Liver (tissue), 9 donors: ENCODE results near the gene SLC35E1. TPM values are rescaled to one million over a fixed set of nuclear protein-coding genes. Genes with fewer than 3 reads are reported as not detected.

Experiments used
- DNase-seq: peaks from one replicate; pipeline ENCODE4 v3.0.0-alpha.2; 2017; ENCODE audit warnings: low spot score
- H3K27ac ChIP-seq, 2 donors: one replicate each; pipeline ENCODE4 v1.7.0; 2013; ENCODE audit warnings: inconsistent platforms in 2 of 2, low read length in 2 of 2, control low read depth in 1 of 2, low read depth in 1 of 2, mild to moderate bottlenecking in 1 of 2
- H3K27me3 ChIP-seq, 4 donors: one replicate each; pipeline versions ENCODE4 v1.6.1 to v1.7.0; 2013; ENCODE audit warnings: low read length in 3 of 4, inconsistent platforms in 1 of 4, mild to moderate bottlenecking in 1 of 4, moderate library complexity in 1 of 4; ENCODE audit not compliant: control insufficient read depth in 4 of 4, insufficient read depth in 4 of 4
- H3K36me3 ChIP-seq, 4 donors: one replicate each; pipeline versions ENCODE4 v1.6.1 to v1.7.0; 2013; ENCODE audit warnings: low read length in 3 of 4, mild to moderate bottlenecking in 3 of 4, low read depth in 1 of 4, moderate library complexity in 1 of 4; ENCODE audit not compliant: control insufficient read depth in 4 of 4, insufficient read depth in 3 of 4
- H3K4me1 ChIP-seq, 4 donors: one replicate each; pipeline versions ENCODE4 v1.6.1 to v1.7.0; 2013; ENCODE audit warnings: low read length in 3 of 4, mild to moderate bottlenecking in 3 of 4, moderate library complexity in 1 of 4; ENCODE audit not compliant: control insufficient read depth in 4 of 4, insufficient read depth in 4 of 4
- H3K4me3 ChIP-seq, 3 donors: one replicate each; pipeline versions ENCODE4 v1.6.1 to v1.7.0; 2013; ENCODE audit warnings: low read length in 3 of 3, control low read depth in 1 of 3, low read depth in 1 of 3, mild to moderate bottlenecking in 1 of 3
- H3K9ac ChIP-seq, 2 donors: one replicate each; pipeline ENCODE4 v1.7.0; 2013; ENCODE audit warnings: low read length in 2 of 2, mild to moderate bottlenecking in 2 of 2, moderate library complexity in 2 of 2, control low read depth in 1 of 2, low read depth in 1 of 2
- H3K9me3 ChIP-seq, 4 donors: one replicate each; pipeline versions ENCODE4 v1.6.1 to v1.7.0; 2013; ENCODE audit warnings: low read length in 3 of 4; ENCODE audit not compliant: control insufficient read depth in 4 of 4
- ATF3 ChIP-seq: IDR thresholded peaks from 2 replicates; pipeline ENCODE4 v1.6.1; 2016; ENCODE audit warnings: antibody characterized with exemption
- CTCF ChIP-seq: fragments of 150-350 bp; IDR thresholded peaks from 2 replicates; pipeline ENCODE4 v1.5.1; 2017; ENCODE audit warnings: improper control_type of control experiment, low read depth, low read length; ENCODE audit not compliant: missing input control
- EGR1 ChIP-seq, 2 donors: IDR thresholded peaks; 2 replicates each; pipeline ENCODE4 v1.6.1; 2016 to 2018; ENCODE audit warnings: antibody characterized with exemption in 2 of 2, low read depth in 2 of 2
- FOXA1 ChIP-seq: IDR thresholded peaks from 2 replicates; pipeline ENCODE4 v1.6.1; 2016; ENCODE audit warnings: antibody characterized with exemption
- FOXA2 ChIP-seq: IDR thresholded peaks from 2 replicates; pipeline ENCODE4 v1.6.1; 2016; ENCODE audit warnings: antibody characterized with exemption
- HNF4A ChIP-seq, 2 donors: conservative IDR thresholded peaks; 2 replicates each; pipeline ENCODE4 v1.6.1; 2016; ENCODE audit warnings: antibody characterized with exemption in 2 of 2, mild to moderate bottlenecking in 2 of 2
- HNF4G ChIP-seq: IDR thresholded peaks from 2 replicates; pipeline ENCODE4 v1.6.1; 2016; ENCODE audit warnings: antibody characterized with exemption
- JUND ChIP-seq, 2 donors: IDR thresholded peaks; 2 replicates each; pipeline ENCODE4 v1.6.1; 2016; ENCODE audit warnings: antibody characterized with exemption in 2 of 2
- MAX ChIP-seq: IDR thresholded peaks from 2 replicates; pipeline ENCODE4 v1.6.1; 2016; ENCODE audit warnings: antibody characterized with exemption
- RAD21 ChIP-seq, 2 donors: IDR thresholded peaks; 2 replicates each; pipeline ENCODE4 v1.6.1; 2016; ENCODE audit warnings: antibody characterized with exemption in 2 of 2, mild to moderate bottlenecking in 2 of 2
- REST ChIP-seq: IDR thresholded peaks from 2 replicates; pipeline ENCODE4 v1.6.1; 2016; ENCODE audit warnings: antibody characterized with exemption, mild to moderate bottlenecking
- RXRA ChIP-seq, 2 donors: IDR thresholded peaks; 2 replicates each; pipeline ENCODE4 v1.6.1; 2017 to 2018; ENCODE audit warnings: antibody characterized with exemption in 2 of 2, mild to moderate bottlenecking in 1 of 2
- TAF1 ChIP-seq: conservative IDR thresholded peaks from 2 replicates; pipeline ENCODE4 v1.6.1; 2016; ENCODE audit warnings: antibody characterized with exemption, mild to moderate bottlenecking
- YY1 ChIP-seq: IDR thresholded peaks from 2 replicates; pipeline ENCODE4 v1.6.1; 2016; ENCODE audit warnings: antibody characterized with exemption, mild to moderate bottlenecking
- ZBTB33 ChIP-seq: IDR thresholded peaks from 2 replicates; pipeline ENCODE4 v1.6.1; 2016; ENCODE audit warnings: antibody characterized with exemption
- WGBS: extraction: QIAGEN DNeasy Blood & Tissue Kit; methylation state at CpG from one replicate; pipeline ENCODE4 v1.1.7; 2013; 5-methylcytosine and 5-hydroxymethylcytosine counted together
- polyA plus RNA-seq, 2 donors: library from polyadenylated mRNA; stranded (reverse) in 1 of 2; unstranded in 1 of 2; fragments of 200-250 nt in 1 of 2; fragments of >200 nt in 1 of 2; fragmentation: Nextera tagmentation in 1 of 2; extraction: Ambion mirVana in 1 of 2; gene quantifications; one replicate each; pipeline versions ENCODE4 v1.2.1 to v1.2.3, GENCODE V29; 2013 to 2015
- total RNA-seq, 2 donors: library from RNA; depleted of rRNA; stranded (reverse); fragments of >200 nt; gene quantifications; one replicate each; pipeline ENCODE4 v1.2.3, GENCODE V29; 2014
- donor health status: healthy.
- donor health status: healthy.
- donor health status: healthy.
- donor health status: healthy.
- donor health status: healthy.

SLC35E1 gene
- total and polyA plus RNA-seq, 4 donors, result 11.2 to 20.5 (median 12.1) TPM

GRCh38 chr19:16566702-16567101, 5.5 kb downstream of the SLC35E1 start:
- Histone ChIP-seq H3K9ac (no peak overlapping the region), H3K4me3 (no peak overlapping the region), H3K4me1 (peaks cover 5 to 13% (median 7%) of the 10 kb centered on the region in 4 donors), H3K27me3 (no peaks in the 10 kb centered on the region), H3K36me3 (peaks cover 14 to 53% (median 30%) of the 10 kb centered on the region in 4 donors), H3K27ac (no peak overlapping the region), H3K9me3 (no peaks in the 10 kb centered on the region)
- no peak for TF ChIP-seq FOXA1
- WGBS, result 95% methylated on average over 5 of the region's 5 CpGs
- no peak for DNase-seq

- TF ChIP-seq HNF4G (no peak), EGR1 (IDR thresholded peaks at IDR 0.05; ENCODE audit: low read depth in 2 of 2) (no peak), ATF3 (no peak), JUND (IDR thresholded peaks at IDR 0.05) (no peak), RXRA (IDR thresholded peaks at IDR 0.05) (no peak), FOXA2 (no peak), FOXA1 (no peak), MAX (no peak), TAF1 (no peak), YY1 (no peak), RAD21 (IDR thresholded peaks at IDR 0.05) (no peak), CTCF (no peak), HNF4A (conservative IDR thresholded peaks at IDR 0.05) (no peak), ZBTB33 (no peak), REST (no peak)
- Histone ChIP-seq H3K9ac (no peak overlapping the region), H3K9me3 (no peaks in the 10 kb centered on the region), H3K27me3 (no peaks in the 10 kb centered on the region), H3K4me1 (peaks cover 2 to 8% (median 4%) of the 10 kb centered on the region in 4 donors), H3K27ac (no peak overlapping the region), H3K36me3 (peaks cover 14 to 57% (median 35%) of the 10 kb centered on the region in 4 donors), H3K4me3 (no peak overlapping the region)
- 84% methylated on average over 10 of the region's 10 CpGs for WGBS
- DNase-seq, result no peak
These were observed 6.1 kb downstream of the SLC35E1 start for GRCh38 chr19:16566161-16566560.
